Measurements from ENCODE around the gene GNG12.
"Not testable (repeated sequence)": the region's sequence is repeated elsewhere in the genome, so short reads cannot be mapped to it uniquely, and the experiment has no call there.

The GNG12 gene

DNA sequence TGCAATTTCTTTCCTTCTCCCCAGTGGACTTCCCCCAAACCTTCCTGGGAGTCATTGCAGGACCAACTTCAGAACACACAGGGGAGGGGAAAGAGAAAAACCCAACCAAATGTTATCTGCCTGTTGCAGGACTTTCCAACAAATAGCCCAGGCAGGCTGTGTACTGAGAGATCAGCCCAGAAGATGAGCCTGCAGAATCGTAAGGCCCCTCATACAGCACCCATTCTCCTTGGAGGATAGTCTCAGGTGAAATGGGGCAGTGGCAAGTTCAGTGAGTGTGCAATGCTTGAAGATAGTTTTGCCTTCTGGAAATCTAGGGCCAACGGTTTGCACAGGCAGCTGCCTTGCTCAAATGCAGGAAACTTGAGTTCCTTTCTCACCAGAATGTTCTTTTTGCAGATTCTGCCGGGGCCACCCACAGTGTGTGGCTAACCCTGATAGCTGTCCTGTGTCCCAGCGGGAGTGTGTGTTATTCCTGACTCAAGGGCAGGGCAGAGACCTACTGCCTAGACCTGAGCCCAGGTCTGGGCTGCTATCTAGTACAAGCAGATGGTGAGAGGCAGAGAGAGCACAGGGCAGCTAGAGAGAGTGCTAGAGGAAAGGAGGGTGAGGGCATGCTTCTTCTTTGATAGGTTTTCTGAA is 99.5 kb downstream of the GNG12 start:
- DNase-seq (ENCODE audit: low read depth): no peak

DNA sequence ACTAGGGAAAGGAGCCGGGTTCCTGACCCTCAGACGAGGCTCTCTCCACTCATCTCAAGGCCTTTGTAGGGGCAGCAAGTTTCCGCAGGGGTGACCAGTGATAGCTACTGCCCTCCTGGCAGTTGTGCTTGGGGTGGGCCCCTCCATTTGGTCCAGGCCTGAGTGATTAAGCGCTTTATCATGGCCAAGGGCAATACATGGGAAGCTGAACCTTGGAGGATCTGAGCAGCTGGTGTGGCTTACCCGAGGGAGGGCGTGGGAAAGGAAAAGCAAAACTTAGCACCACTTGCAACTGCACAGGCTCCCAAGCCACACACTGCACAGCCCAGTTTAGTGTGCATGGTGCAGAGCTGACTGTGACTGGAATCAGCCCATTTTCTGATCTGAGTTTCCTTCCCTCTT is 100.5 kb downstream of the GNG12 start:
- DNase-seq (ENCODE audit: low read depth): no peak

- no peak for DNase-seq (ENCODE audit: low read depth)
Observed at GRCh38 chr1:67731322-67731721, 101.9 kb downstream of the GNG12 start.

- DNase-seq (ENCODE audit: low read depth): not testable (repeated sequence)
Observed at GRCh38 chr1:67730312-67730711, 103.0 kb downstream of the GNG12 start.

DNA sequence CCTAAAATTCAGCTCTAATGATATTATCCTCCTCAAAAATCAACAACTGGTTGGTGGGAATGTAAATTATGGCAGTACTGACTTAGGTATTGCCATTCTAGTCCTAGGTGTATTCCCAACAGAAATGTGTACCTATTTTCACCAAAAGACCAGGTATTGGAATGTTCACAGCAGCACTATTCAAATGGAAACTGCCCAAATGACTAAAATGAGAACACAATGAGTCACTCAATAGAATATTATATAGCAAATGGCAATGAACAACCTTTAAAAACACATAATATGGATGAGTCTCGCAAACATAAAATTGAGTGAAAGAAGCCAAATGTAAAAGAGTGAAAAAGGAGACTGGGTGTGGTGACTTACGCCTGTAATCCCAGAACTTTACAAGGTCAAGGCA is 103.4 kb downstream of the GNG12 start:
- no peak for DNase-seq (ENCODE audit: low read depth)

DNA sequence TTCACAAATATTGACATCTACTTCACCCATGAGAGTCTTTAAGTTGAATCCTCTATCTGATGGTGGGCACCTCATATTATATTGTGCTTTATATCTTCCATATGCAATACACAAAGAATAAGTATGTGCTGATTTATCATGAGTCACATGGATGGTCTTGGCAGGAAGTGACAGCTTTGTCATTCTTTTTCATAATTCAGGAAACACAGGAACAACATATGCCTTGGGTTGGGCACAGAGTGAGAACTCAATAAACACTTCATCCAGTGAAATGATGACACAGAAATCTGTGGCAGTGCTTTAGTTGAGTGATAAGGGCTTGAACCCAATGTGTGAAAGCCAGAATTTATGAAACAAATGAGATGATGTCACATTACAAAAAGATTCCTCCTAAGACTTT is 107.0 kb downstream of the GNG12 start:
- DNase-seq (ENCODE audit: low read depth): no peak

- no peak for DNase-seq (ENCODE audit: low read depth)
Observed at GRCh38 chr1:67724928-67725560, 108.2 kb downstream of the GNG12 start.

- DNase-seq (ENCODE audit: low read depth): no peak
Observed at GRCh38 chr1:67723620-67724019, 109.6 kb downstream of the GNG12 start.

GRCh38 chr1:67723126-67723525 is 110.1 kb downstream of the GNG12 start:
- DNase-seq (ENCODE audit: low read depth): no peak

- no peak for DNase-seq (ENCODE audit: low read depth)
Observed at GRCh38 chr1:67722292-67722944, 110.8 kb downstream of the GNG12 start.

GRCh38 chr1:67721650-67722291 is 111.5 kb downstream of the GNG12 start:
- no peak for DNase-seq (ENCODE audit: low read depth)

- DNase-seq (ENCODE audit: low read depth): no peak
Observed at GRCh38 chr1:67721112-67721511, 112.2 kb downstream of the GNG12 start.

GRCh38 chr1:67719329-67720196 is 113.7 kb downstream of the GNG12 start:
- DNase-seq (ENCODE audit: low read depth): no peak

GRCh38 chr1:67717876-67718275 is 115.4 kb downstream of the GNG12 start:
- DNase-seq (ENCODE audit: low read depth): no peak

- no peak for DNase-seq (ENCODE audit: low read depth)
Observed at GRCh38 chr1:67716800-67717199, 116.5 kb downstream of the GNG12 start.

DNA sequence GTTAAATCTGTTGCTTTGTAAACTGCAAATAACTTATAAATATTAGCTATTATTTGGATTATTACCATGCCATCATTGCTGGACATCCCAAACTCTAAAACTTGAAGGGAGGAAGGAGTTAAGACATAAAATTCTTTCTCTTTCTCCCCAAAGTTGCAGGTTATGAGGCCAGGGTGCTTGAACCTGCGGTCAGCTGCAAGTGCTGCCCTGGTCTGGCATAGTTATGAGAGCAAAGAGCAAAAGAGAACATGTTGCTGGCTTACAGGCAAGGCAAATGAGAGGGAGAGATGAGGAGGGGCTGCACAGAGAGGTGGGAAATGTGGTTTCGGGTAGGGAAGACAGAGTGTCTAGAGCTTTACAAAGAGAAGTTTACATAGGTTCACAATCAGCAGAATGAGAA is 117.4 kb downstream of the GNG12 start:
- DNase-seq (ENCODE audit: low read depth): no peak

- no peak for DNase-seq (ENCODE audit: low read depth)
Observed at GRCh38 chr1:67713057-67713846, 120.0 kb downstream of the GNG12 start.

GRCh38 chr1:67711855-67712212 is 121.4 kb downstream of the GNG12 start:
- no peak for DNase-seq (ENCODE audit: low read depth)

- no peak for DNase-seq (ENCODE audit: low read depth)
Observed at GRCh38 chr1:67711158-67711854, 122.0 kb downstream of the GNG12 start.

DNA sequence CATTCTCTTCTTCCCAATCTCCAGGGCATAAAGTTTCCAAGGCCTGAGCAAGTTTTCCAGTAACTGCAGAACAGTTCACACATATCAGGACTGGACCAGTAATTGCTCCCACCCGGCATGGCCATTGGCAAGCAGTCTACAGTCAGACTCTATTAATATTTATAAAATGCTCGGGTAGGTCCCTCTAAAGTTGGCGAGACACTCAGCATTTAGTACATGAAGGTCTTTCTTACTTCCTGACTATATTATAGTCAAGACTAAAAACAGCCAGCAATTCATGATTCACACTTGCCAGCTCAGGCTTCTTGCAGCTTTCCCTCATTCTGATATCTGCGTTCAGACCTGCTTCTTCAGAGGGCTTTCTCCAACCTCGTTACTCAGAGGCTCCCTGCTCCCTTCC is 122.8 kb downstream of the GNG12 start:
- DNase-seq (ENCODE audit: low read depth): no peak

GRCh38 chr1:67708606-67709005 is 124.7 kb downstream of the GNG12 start:
- DNase-seq (ENCODE audit: low read depth): no peak

Data from activated T-cell treated with anti-CD3 and anti-CD28 coated beads for 24 hours (primary cell).